Measurements from ENCODE around the gene POC1A. TPM values are rescaled to one million over a fixed set of nuclear protein-coding genes. Genes with fewer than 3 reads are reported as not detected.

POC1A gene
- total RNA-seq, 1 donor from 2014 or later, result 3.7 TPM

DNA sequence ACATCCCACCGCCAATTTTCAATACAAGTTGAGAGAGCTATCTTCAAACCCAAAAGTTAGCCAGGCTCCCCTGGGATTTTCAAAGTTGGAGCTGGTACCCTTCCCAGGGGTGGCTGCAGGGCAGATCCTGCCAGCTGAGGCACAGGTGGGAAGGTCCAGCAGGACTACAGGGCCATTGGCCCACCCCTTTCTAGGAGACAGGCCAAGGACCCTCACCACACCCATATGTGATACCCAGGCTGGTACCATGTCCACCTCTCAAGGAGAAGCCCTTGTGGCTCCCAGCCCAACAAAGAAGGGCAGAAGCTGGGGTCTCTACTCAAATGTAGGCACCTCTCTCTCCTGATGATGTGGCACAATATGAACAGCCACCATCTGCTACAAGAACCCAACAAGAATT, 8.0 kb downstream of the POC1A start:
- Histone ChIP-seq H3K27ac (ENCODE audit: low read depth, low read length) (no peak overlapping the region), H3K79me2 (ENCODE audit: insufficient read depth, low read length) (no peaks in the 10 kb centered on the region), H3K27me3 (ENCODE audit: insufficient read depth, low read length) (no peaks in the 10 kb centered on the region), H2AFZ (ENCODE audit: low read depth, low read length) (no peak overlapping the region), H3K4me1 (ENCODE audit: insufficient read depth, low read length) (peaks cover 2% of the 10 kb centered on the region), H3K36me3 (ENCODE audit: insufficient read depth, low read length) (no peaks in the 10 kb centered on the region), H3K4me2 (ENCODE audit: low read length) (no peak overlapping the region), H4K20me1 (ENCODE audit: insufficient read depth, low read length) (peaks cover 6% of the 10 kb centered on the region), H3K4me3 (ENCODE audit: insufficient read depth, low read depth, low read length) (no peak overlapping the region), H3K9ac (ENCODE audit: low read length) (no peak overlapping the region), H3K9me3 (ENCODE audit: insufficient read depth, low read depth, low read length) (no peaks in the 10 kb centered on the region)
- Mint-ChIP-seq H3K4me1 (ENCODE audit: low read depth, unreplicated experiment) (no peaks in the 10 kb centered on the region), H3K36me3 (ENCODE audit: low read depth, unreplicated experiment) (peaks cover 3% of the 10 kb centered on the region), H3K27ac (ENCODE audit: unreplicated experiment) (no peak overlapping the region), H3K4me3 (ENCODE audit: unreplicated experiment) (no peak overlapping the region), H3K9me3 (ENCODE audit: unreplicated experiment) (no peaks in the 10 kb centered on the region), H3K27me3 (ENCODE audit: low read depth, unreplicated experiment) (no peaks in the 10 kb centered on the region)
- TF ChIP-seq, protein P1, sequence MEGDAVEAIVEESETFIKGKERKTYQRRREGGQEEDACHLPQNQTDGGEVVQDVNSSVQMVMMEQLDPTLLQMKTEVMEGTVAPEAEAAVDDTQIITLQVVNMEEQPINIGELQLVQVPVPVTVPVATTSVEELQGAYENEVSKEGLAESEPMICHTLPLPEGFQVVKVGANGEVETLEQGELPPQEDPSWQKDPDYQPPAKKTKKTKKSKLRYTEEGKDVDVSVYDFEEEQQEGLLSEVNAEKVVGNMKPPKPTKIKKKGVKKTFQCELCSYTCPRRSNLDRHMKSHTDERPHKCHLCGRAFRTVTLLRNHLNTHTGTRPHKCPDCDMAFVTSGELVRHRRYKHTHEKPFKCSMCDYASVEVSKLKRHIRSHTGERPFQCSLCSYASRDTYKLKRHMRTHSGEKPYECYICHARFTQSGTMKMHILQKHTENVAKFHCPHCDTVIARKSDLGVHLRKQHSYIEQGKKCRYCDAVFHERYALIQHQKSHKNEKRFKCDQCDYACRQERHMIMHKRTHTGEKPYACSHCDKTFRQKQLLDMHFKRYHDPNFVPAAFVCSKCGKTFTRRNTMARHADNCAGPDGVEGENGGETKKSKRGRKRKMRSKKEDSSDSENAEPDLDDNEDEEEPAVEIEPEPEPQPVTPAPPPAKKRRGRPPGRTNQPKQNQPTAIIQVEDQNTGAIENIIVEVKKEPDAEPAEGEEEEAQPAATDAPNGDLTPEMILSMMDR (IDR thresholded peaks at IDR 0.05; ENCODE audit: insufficient read depth, low read depth, low read length), result no peak
- no peak for TF ChIP-seq EZH2 (IDR thresholded peaks at IDR 0.05; ENCODE audit: insufficient read depth, low read length)
- no peak for DNase-seq (ENCODE audit: low read depth)
- FAIRE-seq, result no peak

DNA sequence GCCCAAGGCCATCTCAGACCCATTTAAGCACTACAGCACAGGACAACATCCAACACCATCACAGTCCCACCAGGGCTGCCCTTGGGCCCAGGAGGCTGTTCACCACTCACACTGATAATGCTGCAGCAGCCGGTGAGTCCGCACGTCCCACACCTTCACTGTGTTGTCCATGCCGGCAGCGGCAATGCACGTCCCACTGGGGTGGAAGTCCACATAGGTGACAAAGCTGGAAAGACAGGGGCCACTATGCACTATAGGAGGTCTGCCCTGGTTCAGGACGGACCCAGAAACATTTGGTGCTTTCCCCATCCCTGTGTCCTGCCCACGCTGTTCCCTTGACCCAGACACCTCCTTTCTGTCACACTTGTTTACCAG, 8.5 kb downstream of the POC1A start:
- H3K4me3 Mint-ChIP-seq (ENCODE audit: unreplicated experiment), result no peak overlapping the region
- H3K79me2 ChIP-seq (ENCODE audit: insufficient read depth, low read length), result no peaks in the 10 kb centered on the region
- H3K36me3 ChIP-seq (ENCODE audit: insufficient read depth, low read length), result no peaks in the 10 kb centered on the region
- peaks cover 2% of the 10 kb centered on the region for H3K4me1 ChIP-seq (ENCODE audit: insufficient read depth, low read length)
- H3K27me3 Mint-ChIP-seq (ENCODE audit: low read depth, unreplicated experiment), result no peaks in the 10 kb centered on the region
- H3K4me2 ChIP-seq (ENCODE audit: low read length), result no peak overlapping the region
- no peak for DNase-seq (ENCODE audit: low read depth)
- no peaks in the 10 kb centered on the region for H3K4me1 Mint-ChIP-seq (ENCODE audit: low read depth, unreplicated experiment)
- TF ChIP-seq, protein P1 (IDR thresholded peaks at IDR 0.05; ENCODE audit: insufficient read depth, low read depth, low read length), result no peak
- no peak for TF ChIP-seq EZH2 (IDR thresholded peaks at IDR 0.05; ENCODE audit: insufficient read depth, low read length)
- no peaks in the 10 kb centered on the region for H3K27me3 ChIP-seq (ENCODE audit: insufficient read depth, low read length)
- no peak overlapping the region for H3K4me3 ChIP-seq (ENCODE audit: insufficient read depth, low read depth, low read length)
- H3K27ac ChIP-seq (ENCODE audit: low read depth, low read length), result no peak overlapping the region
- H3K36me3 Mint-ChIP-seq (ENCODE audit: low read depth, unreplicated experiment), result peaks cover 3% of the 10 kb centered on the region
- H3K9ac ChIP-seq (ENCODE audit: low read length), result no peak overlapping the region
- H4K20me1 ChIP-seq (ENCODE audit: insufficient read depth, low read length), result peaks cover 6% of the 10 kb centered on the region
- no peak overlapping the region for H3K27ac Mint-ChIP-seq (ENCODE audit: unreplicated experiment)
- H3K9me3 Mint-ChIP-seq (ENCODE audit: unreplicated experiment), result no peaks in the 10 kb centered on the region
- FAIRE-seq, result no peak
- H2AFZ ChIP-seq (ENCODE audit: low read depth, low read length), result no peak overlapping the region
- H3K9me3 ChIP-seq (ENCODE audit: insufficient read depth, low read depth, low read length), result no peaks in the 10 kb centered on the region

DNA sequence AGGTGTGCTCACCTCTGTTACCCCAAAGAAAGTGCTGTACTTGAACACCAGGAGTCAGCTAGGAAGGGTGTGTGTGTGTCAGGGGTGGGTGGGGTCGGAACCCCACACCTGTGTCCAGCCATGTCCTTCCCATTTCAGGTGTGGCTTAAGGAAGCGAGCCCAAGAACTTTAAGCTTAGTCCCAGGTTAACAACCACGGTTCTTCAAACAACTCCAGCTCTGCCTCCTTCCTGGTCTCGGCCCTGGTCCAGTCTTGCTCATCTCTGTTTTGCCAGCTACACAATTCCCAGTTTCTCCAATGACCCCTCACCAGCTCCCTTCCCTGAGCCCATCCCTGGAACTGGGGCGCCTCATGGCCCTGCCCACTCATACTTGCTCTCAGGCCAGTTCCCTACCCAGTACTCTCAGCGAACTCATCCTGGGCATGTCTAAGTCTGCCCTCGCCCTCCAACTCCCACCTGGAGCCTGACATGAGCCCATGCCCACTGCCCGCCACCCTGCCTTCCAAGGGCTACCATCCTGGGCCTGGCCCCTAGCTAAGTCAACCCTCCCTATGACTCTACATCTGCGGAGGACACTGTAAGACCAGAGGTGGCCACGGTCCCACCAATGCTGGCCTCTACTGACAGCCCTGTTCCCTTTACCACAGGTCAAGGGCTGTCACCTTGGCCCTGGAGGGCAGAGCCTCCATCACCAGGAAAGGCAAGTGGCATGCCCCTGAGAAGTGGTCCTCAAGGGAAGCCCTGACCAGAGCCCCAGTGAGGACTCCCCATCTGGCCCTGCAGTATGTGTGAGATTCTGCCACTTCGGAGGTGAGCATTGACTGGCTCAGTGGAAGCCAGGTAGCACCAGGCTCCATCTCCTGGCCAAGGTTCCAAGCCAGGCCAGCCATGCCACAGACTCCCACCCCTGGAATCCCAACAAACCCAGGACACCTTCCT, 9.2 kb downstream of the POC1A start:
- no peak overlapping the region for H2AFZ ChIP-seq (ENCODE audit: low read depth, low read length)
- peaks cover 6% of the 10 kb centered on the region for H4K20me1 ChIP-seq (ENCODE audit: insufficient read depth, low read length)
- H3K27ac Mint-ChIP-seq (ENCODE audit: unreplicated experiment), result no peak overlapping the region
- no peaks in the 10 kb centered on the region for H3K27me3 ChIP-seq (ENCODE audit: insufficient read depth, low read length)
- no peak overlapping the region for H3K4me2 ChIP-seq (ENCODE audit: low read length)
- no peaks in the 10 kb centered on the region for H3K27me3 Mint-ChIP-seq (ENCODE audit: low read depth, unreplicated experiment)
- H3K9me3 Mint-ChIP-seq (ENCODE audit: unreplicated experiment), result no peaks in the 10 kb centered on the region
- TF ChIP-seq, protein P1 (IDR thresholded peaks at IDR 0.05; ENCODE audit: insufficient read depth, low read depth, low read length), result no peak
- no peak for TF ChIP-seq EZH2 (IDR thresholded peaks at IDR 0.05; ENCODE audit: insufficient read depth, low read length)
- no peak overlapping the region for H3K9ac ChIP-seq (ENCODE audit: low read length)
- DNase-seq (ENCODE audit: low read depth) (no peak), FAIRE-seq (no peak)
- no peaks in the 10 kb centered on the region for H3K4me1 Mint-ChIP-seq (ENCODE audit: low read depth, unreplicated experiment)
- H3K4me3 Mint-ChIP-seq (ENCODE audit: unreplicated experiment), result no peak overlapping the region
- H3K36me3 Mint-ChIP-seq (ENCODE audit: low read depth, unreplicated experiment), result peaks cover 3% of the 10 kb centered on the region
- peaks cover 2% of the 10 kb centered on the region for H3K4me1 ChIP-seq (ENCODE audit: insufficient read depth, low read length)
- H3K27ac ChIP-seq (ENCODE audit: low read depth, low read length), result no peak overlapping the region
- H3K79me2 ChIP-seq (ENCODE audit: insufficient read depth, low read length), result no peaks in the 10 kb centered on the region
- no peaks in the 10 kb centered on the region for H3K9me3 ChIP-seq (ENCODE audit: insufficient read depth, low read depth, low read length)
- no peaks in the 10 kb centered on the region for H3K36me3 ChIP-seq (ENCODE audit: insufficient read depth, low read length)
- H3K4me3 ChIP-seq (ENCODE audit: insufficient read depth, low read depth, low read length), result no peak overlapping the region
